ENCODE results near the gene ACIN1. TPM values are rescaled to one million over a fixed set of nuclear protein-coding genes. Genes with fewer than 3 reads are reported as not detected.

Gene ACIN1
- total and polyA plus RNA-seq, 9 of the 15 experiments (the other 6 are each of a cell fraction or from before 2014, with no cell fraction given): 5.0 to 196 (median 129) TPM

GRCh38 chr14:23028799-23029198 is 66.1 kb downstream of the ACIN1 start:
- FAIRE-seq: no peak
- no TSS peak for BruUV-seq (replicated peaks)
- Histone ChIP-seq H3K4me1 (replicated peaks in 1 of 2; ENCODE audit: control insufficient read depth in 2 of 2, insufficient read depth in 2 of 2, low read length in 2 of 2) (peaks cover 8 to 17% of the 10 kb centered on the region in 2 experiments; a peak in 4 of 5 replicates), H3K9me3 (replicated peaks; ENCODE audit: control insufficient read depth, insufficient read depth, low read depth, low read length) (no peaks in the 10 kb centered on the region), H3K79me2 (ENCODE audit: control insufficient read depth, insufficient read depth, low read length) (peaks cover 41% of the 10 kb centered on the region), H3K4me2 (ENCODE audit: insufficient read depth, low read length) (no peak overlapping the region), H2AFZ (ENCODE audit: low read depth, low read length) (no peak overlapping the region), H3K9ac (ENCODE audit: insufficient read depth in 1 of 2, low read depth in 2 of 2, low read length in 2 of 2) (no peak overlapping the region), H3K4me3 (no peak overlapping the region), H3K9me1 (ENCODE audit: control insufficient read depth, insufficient read depth, low read length) (no peaks in the 10 kb centered on the region), H3K36me3 (ENCODE audit: control insufficient read depth, insufficient read depth, low read length) (peaks cover 77% of the 10 kb centered on the region), H4K20me1 (replicated peaks; ENCODE audit: control insufficient read depth, insufficient read depth, low read length) (peaks cover 7% of the 10 kb centered on the region; the same call in 1 of the 2 replicates), H3K27me3 (ENCODE audit: control insufficient read depth in 2 of 2, insufficient read depth in 2 of 2, low read length in 2 of 2) (no peaks in the 10 kb centered on the region), H3K27ac (ENCODE audit: extremely low read depth, low read depth, low read length) (no peak overlapping the region)
- CTCF ChIA-PET (ENCODE audit: low intra/inter-chr PET ratio): no interaction called here
- no peak for ATAC-seq
- no peak for DNase-seq (ENCODE audit: extremely low read depth in 1 of 4, low spot score in 3 of 4)
- in situ Hi-C loops (cut with MboI): no loop called here
- POLR2A ChIA-PET: interaction anchor here (0.7 to 2.0 kb wide), 3 partner anchors 15 to 84 kb away, joined by 3 to 12 read pairs (median 3); no protein-coding TSS in a partner anchor
- TF ChIP-seq SUPT5H (IDR thresholded peaks at IDR 0.05) (0 out of 2 replicates have a peak, but pooled peaks have one; percentile 4), DDX20 (tag; IDR thresholded peaks at IDR 0.05; ENCODE audit: low read depth) (no peak)
- intact Hi-C loops (cut with micrococcal nuclease): no loop called here
- 97% methylated on average over 2 of the region's 2 CpGs for WGBS (ENCODE audit: insufficient coverage, low coverage, missing lambda C conversion rate)

- peak in 2 of 4 experiments; percentile 27 to 56 for DNase-seq (ENCODE audit: extremely low read depth in 1 of 4, low spot score in 3 of 4)
- CTCF ChIA-PET (ENCODE audit: low intra/inter-chr PET ratio): interaction anchor here (0.7 kb wide), 1 partner anchor 221 kb away, joined by 3 read pairs; no protein-coding TSS in a partner anchor
- Histone ChIP-seq H3K27ac (ENCODE audit: extremely low read depth, low read depth, low read length) (no peak overlapping the region; the same call in 2 of the 3 replicates), H3K9ac (ENCODE audit: insufficient read depth in 1 of 2, low read depth in 2 of 2, low read length in 2 of 2) (peak overlapping the region in 1 of 2 experiments; percentile 47; a peak in 1 of 4 replicates), H2AFZ (ENCODE audit: low read depth, low read length) (no peak overlapping the region), H3K9me3 (replicated peaks; ENCODE audit: control insufficient read depth, insufficient read depth, low read depth, low read length) (no peaks in the 10 kb centered on the region), H3K4me1 (replicated peaks in 1 of 2; ENCODE audit: control insufficient read depth in 2 of 2, insufficient read depth in 2 of 2, low read length in 2 of 2) (peaks cover 15 to 39% of the 10 kb centered on the region in 2 experiments; a peak in 4 of 5 replicates), H3K79me2 (ENCODE audit: control insufficient read depth, insufficient read depth, low read length) (peaks cover 11% of the 10 kb centered on the region; the same call in 2 of the 3 replicates), H3K36me3 (ENCODE audit: control insufficient read depth, insufficient read depth, low read length) (peaks cover 45% of the 10 kb centered on the region), H3K9me1 (ENCODE audit: control insufficient read depth, insufficient read depth, low read length) (no peaks in the 10 kb centered on the region), H4K20me1 (replicated peaks; ENCODE audit: control insufficient read depth, insufficient read depth, low read length) (peaks cover 10% of the 10 kb centered on the region; the same call in 1 of the 2 replicates), H3K4me2 (ENCODE audit: insufficient read depth, low read length) (no peak overlapping the region), H3K4me3 (no peak overlapping the region), H3K27me3 (ENCODE audit: control insufficient read depth in 2 of 2, insufficient read depth in 2 of 2, low read length in 2 of 2) (no peaks in the 10 kb centered on the region)
- peak; percentile 30 for ATAC-seq
- no TSS peak for BruUV-seq (replicated peaks)
- in situ Hi-C loops (cut with MboI) (no loop called here), intact Hi-C loops (cut with micrococcal nuclease) (no loop called here)
- FAIRE-seq: no peak
- POLR2A ChIA-PET: interaction anchor here (1.1 to 6.6 kb wide), 3 partner anchors 9 to 18 kb away, joined by 4 to 65 read pairs (median 44); partner anchors contain the start of gene PSMB5
- WGBS (ENCODE audit: insufficient coverage, low coverage, missing lambda C conversion rate): 68% methylated on average over 4 of the region's 4 CpGs
- TF ChIP-seq PTTG1 (tag; IDR thresholded peaks at IDR 0.05; ENCODE audit: low read depth) (no peak), KDM1A (IDR thresholded peaks at IDR 0.05) (peak; percentile 44 to 45; a peak in 2 of 4 replicates), HSF4 (CRISPR knock-in tag; IDR thresholded peaks at IDR 0.05; ENCODE audit: borderline replicate concordance) (no peak), POLR2A (conservative IDR thresholded peaks at IDR 0.05) (peak; percentile 68), TCF15 (CRISPR knock-in tag; IDR thresholded peaks at IDR 0.05) (no peak), E2F8 (IDR thresholded peaks at IDR 0.05; ENCODE audit: low read depth, partially characterized antibody) (no peak), MCM3 (IDR thresholded peaks at IDR 0.05) (no peak), CBFA2T3 (IDR thresholded peaks at IDR 0.05) (peak; percentile 45; the same call in 1 of the 2 replicates), RHOXF2B (CRISPR knock-in tag; conservative IDR thresholded peaks at IDR 0.05) (no peak), POLR2B (IDR thresholded peaks at IDR 0.05; ENCODE audit: low read depth, partially characterized antibody) (peak; percentile 53)
Observed at GRCh38 chr14:23025151-23025814, 69.7 kb downstream of the ACIN1 start.

Measured in K562 (cell line).